Measurements from ENCODE around the gene KCNS1.
"Not testable (repeated sequence)": the region's sequence is repeated elsewhere in the genome, so short reads cannot be mapped to it uniquely, and the experiment has no call there.

KCNS1 gene

GRCh38 chr20:45080867-45081624, 19.9 kb downstream of the KCNS1 start:
- DNase-seq (ENCODE audit: low read depth in 3 of 3), result no peak

DNA sequence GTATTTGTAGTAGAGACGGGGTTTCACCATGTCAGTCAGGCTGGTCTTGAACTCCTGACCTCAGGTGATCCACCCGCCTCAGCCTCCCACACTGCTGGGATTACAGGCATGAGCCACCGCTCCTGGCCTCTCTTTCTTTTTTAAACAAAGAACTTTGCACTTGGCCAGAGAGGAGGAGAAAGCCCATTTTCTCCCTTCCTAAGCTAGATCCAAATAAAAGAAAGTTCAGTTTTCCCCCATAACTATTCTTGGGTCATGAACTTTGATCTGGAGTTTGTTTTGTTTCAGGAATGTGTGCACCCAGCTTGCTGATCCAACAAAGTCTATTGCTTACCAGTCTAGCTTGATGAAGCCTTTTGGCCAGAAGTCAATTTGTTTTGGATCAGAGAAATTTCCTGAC, 23.4 kb downstream of the KCNS1 start:
- no peak for DNase-seq (ENCODE audit: low read depth in 3 of 3)

DNA sequence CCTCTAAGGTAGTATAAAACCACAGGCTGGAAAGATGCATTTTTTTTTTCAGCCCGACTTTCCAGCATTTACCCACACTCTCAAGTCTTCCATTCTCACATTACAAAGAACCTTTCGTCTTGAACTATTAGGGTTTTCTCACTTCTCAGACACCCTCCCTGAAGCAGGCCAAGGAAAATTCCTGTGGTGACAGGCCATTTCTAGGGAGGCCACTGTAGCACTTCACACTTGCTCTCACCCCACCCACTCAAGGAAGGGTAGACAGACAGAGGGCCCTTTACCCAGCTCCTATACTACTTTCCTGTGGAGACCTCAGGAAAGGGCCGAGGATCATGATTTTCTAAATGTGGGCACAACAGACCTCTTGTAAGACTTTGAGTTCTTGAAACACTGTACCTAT, 27.7 kb downstream of the KCNS1 start:
- no peak for DNase-seq (ENCODE audit: low read depth in 3 of 3)

- DNase-seq (ENCODE audit: low read depth in 3 of 3), result no peak
Measured at GRCh38 chr20:45072066-45072465, 28.9 kb downstream of the KCNS1 start.

- DNase-seq (ENCODE audit: low read depth in 3 of 3), result no peak
Measured at GRCh38 chr20:45070932-45071632, 29.8 kb downstream of the KCNS1 start.

DNA sequence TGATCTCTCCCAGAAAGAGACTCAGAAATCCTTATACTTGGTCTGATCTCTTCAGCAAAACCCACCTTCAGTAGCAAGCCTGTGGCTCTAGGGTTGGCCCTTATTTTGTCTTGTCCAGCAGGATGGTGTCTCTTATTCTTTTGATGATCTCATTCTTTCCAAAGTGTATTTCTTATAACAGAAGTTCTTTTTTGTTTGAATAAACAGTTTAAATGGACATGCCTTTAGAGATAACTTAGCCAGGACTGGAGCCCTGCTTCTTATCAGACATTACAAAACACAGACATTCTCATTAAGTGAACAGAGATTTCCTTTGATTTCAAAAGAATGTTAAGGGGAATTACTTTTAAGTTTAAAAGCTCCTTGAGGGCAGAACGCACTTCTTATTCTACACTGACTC, 31.7 kb downstream of the KCNS1 start:
- no peak for DNase-seq (ENCODE audit: low read depth in 3 of 3)

DNA sequence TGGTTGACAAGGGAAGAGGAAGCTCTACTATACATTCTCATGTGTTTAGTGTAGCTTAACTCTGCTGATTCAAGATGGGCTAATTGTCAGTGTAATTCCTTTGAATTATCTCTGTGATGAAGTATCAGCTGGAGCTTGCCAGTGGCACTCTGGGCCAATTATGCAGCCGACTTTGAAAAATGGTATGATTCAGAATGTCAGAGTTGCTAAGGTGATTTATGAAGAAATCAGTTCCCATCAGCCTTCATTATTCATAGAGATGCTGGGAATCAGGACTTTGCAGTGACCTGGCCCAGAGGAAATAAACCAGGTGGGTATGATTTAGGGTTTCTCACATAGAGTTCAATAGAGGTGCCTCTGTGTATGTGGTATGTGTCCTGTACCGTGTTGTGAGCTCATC, 33.4 kb downstream of the KCNS1 start:
- DNase-seq (ENCODE audit: low read depth in 3 of 3), result no peak

- DNase-seq (ENCODE audit: low read depth in 3 of 3), result no peak
Measured at GRCh38 chr20:45067087-45067486, 33.8 kb downstream of the KCNS1 start.

GRCh38 chr20:45066372-45066771, 34.6 kb downstream of the KCNS1 start:
- no peak for DNase-seq (ENCODE audit: low read depth in 3 of 3)

DNA sequence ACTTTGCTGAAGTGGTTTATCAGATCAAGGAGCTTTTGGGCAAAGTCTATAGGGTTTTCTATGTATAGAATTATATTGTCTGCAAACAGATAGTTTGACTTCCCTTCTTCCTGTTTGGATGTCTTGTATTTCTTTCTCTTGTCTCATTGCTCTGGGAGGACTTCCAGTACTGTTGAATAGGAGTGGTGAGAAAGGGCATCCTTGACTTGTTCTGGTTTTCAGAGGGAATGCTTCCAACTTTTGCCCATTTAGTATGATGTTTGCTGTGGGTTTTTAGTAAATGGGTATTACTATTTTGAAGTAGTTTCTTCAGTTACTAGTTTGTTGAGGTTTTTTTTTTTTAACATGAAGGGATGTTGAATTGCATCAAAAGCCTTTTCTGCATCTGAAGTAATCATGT, 36.1 kb downstream of the KCNS1 start:
- no peak for DNase-seq (ENCODE audit: low read depth in 3 of 3)

- not testable (repeated sequence) for DNase-seq (ENCODE audit: low read depth in 3 of 3)
Measured at GRCh38 chr20:45063107-45063506, 37.8 kb downstream of the KCNS1 start.

DNA sequence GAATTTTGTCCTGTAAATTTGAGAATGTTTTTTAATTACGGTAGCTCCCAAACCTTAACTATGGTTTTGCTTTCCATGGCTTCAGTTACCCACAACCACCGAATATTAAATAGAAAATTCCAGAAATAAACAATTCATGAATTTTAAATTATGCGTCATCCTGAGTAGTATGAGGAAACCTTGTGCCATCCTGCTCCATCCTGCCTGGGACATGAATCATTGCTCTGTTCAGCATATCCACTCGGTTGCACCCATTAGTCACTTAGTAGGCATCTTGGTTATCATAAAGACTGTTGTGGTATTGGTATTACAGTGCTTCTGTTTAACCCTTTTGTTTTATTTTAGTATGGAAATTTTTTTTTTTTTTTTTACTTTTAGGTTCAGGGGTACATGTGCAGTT, 39.7 kb downstream of the KCNS1 start:
- no peak for DNase-seq (ENCODE audit: low read depth in 3 of 3)

DNA sequence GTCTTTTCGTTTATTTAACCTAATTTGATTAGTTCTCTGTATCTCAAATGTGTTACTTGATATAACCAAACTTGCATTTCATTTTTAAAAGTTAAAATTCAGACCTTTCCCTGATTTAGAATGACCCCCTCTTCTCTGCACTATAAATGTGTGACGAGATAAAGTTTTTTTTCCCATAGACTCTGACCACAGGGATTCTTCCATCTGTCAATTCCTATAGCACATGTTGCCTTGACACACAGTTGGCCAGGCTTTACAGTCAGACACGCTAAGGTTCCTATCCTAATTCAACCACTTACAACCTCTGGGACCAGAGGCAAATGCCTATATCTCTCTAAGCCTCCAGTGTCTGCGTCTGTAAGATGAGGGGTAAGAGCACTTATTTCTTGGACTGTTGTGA, 40.6 kb downstream of the KCNS1 start:
- DNase-seq (ENCODE audit: low read depth in 3 of 3), result no peak

DNA sequence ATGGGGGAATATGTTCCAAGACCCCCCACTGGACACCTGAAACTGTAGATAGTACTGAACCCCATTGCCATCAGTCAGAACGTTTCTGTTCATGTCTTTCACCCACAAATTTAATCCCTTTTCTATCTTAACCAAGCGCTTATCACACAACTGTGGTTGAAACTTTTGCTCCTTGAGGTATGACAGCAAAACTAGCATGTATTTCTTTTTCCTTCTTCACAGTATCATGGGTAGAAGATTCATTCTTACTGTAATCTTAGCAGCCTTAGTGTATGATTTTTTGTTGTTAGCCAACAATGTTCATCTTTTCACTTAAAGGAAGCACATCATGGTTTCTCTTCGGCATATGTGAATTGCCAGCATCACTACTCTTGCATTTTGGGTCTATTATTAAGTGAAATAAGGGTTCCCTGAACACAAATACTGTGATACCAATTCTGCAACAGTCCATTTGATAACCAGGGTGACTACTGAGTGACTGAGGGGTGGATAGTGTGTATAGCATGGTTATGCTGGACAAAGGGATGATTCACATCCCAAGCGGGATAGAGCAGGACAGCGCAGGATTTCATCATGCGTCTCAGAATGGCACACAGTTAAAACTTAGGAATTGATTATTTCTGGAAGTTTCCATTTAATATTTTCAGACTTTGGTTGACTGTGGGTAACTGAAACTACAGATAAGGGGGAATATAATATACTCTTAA, 41.8 kb downstream of the KCNS1 start:
- DNase-seq (ENCODE audit: low read depth in 3 of 3), result no peak

DNA sequence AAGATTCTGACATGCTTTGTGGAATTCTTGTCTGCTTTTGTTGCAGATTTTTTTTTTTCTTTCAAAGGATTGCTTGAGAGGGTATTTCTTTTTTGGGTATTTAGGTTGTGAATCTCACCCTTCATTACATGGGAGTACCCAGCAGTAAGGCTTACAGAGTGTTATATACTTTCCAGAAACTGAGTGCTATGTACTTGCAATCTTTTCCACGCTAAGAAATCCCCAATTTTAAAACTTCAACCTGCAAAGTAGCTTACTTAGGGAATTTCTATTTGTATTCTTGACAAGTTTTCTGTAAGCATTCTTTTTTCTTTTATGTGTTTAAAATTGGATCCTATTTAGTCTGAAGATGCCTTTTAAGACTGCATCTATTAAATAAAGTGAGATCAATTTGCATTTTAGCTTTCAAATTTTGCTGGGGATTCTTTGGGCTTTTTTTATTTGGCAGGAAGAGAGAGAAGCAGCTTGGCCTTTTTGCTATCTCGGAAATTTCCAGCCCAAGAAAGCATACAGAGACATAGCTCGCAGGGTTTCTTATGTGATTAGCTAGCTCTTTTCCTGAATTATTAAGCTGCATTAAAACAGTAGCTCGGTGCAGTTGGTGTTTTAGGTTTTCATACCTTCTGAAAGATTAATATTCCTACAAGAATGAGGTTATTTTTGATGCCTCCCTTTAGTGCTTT, 42.6 kb downstream of the KCNS1 start:
- DNase-seq (ENCODE audit: low read depth in 3 of 3), result no peak

GRCh38 chr20:45056473-45057173, 44.3 kb downstream of the KCNS1 start:
- DNase-seq (ENCODE audit: low read depth in 3 of 3), result no peak

DNA sequence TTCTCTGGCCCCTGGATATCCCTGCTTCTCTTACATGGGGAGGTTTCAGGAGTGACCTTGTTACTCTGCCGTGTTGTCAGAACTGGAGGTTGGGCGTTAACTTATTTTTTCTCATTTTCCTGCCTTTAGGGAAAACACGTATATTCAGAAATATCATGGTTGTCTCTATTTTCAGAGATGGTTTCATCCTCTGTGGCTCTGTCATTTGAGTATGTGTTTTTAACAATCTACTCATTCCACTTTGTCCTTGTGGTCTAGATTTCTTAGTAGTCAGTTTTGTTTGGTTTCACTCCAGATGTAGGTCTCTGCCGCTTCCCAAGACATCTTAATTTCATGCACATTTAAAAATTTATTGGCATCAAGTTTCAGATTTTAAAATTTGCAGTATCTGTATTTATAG, 45.9 kb downstream of the KCNS1 start:
- DNase-seq (ENCODE audit: low read depth in 3 of 3), result no peak

GRCh38 chr20:45053430-45054351, 47.2 kb downstream of the KCNS1 start:
- no peak for DNase-seq (ENCODE audit: low read depth in 3 of 3)

- DNase-seq (ENCODE audit: low read depth in 3 of 3), result no peak
Measured at GRCh38 chr20:45052698-45053429, 48.1 kb downstream of the KCNS1 start.
